ENCODE measurements around the gene HEATR3.
A peak's percentile ranks its signal among the peaks of the same experiment; 100 is the strongest.

The HEATR3 gene

GRCh38 chr16:50154420-50154950 is 88.7 kb downstream of the HEATR3 start:
- no peak for TF ChIP-seq CTCF (IDR thresholded peaks at IDR 0.05)
- Histone ChIP-seq H3K9me3 (no peaks in the 10 kb centered on the region), H3K27me3 (no peaks in the 10 kb centered on the region), H3K27ac (peak overlapping the region; percentile 90 to 94), H3K36me3 (no peaks in the 10 kb centered on the region), H3K4me3 (peak overlapping the region; percentile 74 to 93), H3K4me1 (peaks cover 0 to 48% (median 39%) of the 10 kb centered on the region in 4 donors)
- no peak for DNase-seq
- intact Hi-C loops (cut with DNase I; ENCODE audit: low total_unique reads), result loop anchor here (10.0 kb wide), 1 partner anchor 130 kb away; the partner anchor contains the start of gene CNEP1R1

- Histone ChIP-seq H3K9me3 (no peaks in the 10 kb centered on the region), H3K4me1 (peaks cover 0 to 63% (median 49%) of the 10 kb centered on the region in 4 donors), H3K27ac (peak overlapping the region; percentile 90 to 94), H3K27me3 (no peaks in the 10 kb centered on the region), H3K36me3 (no peaks in the 10 kb centered on the region), H3K4me3 (peak overlapping the region; percentile 74 to 93)
- no peak for TF ChIP-seq CTCF (IDR thresholded peaks at IDR 0.05)
- intact Hi-C loops (cut with DNase I; ENCODE audit: low total_unique reads), result loop anchor here (5.0 to 10.0 kb wide), 2 partner anchors 46 to 131 kb away; partner anchors contain the start of gene CNEP1R1
- no peak for DNase-seq
Measured at GRCh38 chr16:50155925-50156324, 90.2 kb downstream of the HEATR3 start.
